ENCODE results near the gene LETM1. TPM values are rescaled to one million over a fixed set of nuclear protein-coding genes. Genes with fewer than 3 reads are reported as not detected.

The LETM1 gene
- total and polyA plus RNA-seq, 2 donors (not counting 1 experiment from before 2014, with no cell fraction given), result 28.5 to 45.1 TPM

GRCh38 chr4:1795299-1796195 lies 60.4 kb downstream of the LETM1 start:
- H3K27ac ChIP-seq (ENCODE audit: low read length in 2 of 2), result no peak overlapping the region
- 43% methylated on average over 25 of the region's 32 CpGs for WGBS (ENCODE audit: insufficient coverage)
- CTCF ChIA-PET, result no interaction called here
- DNase-seq (peak; percentile 30), ATAC-seq (ENCODE audit: low read depth) (no peak)
- peak overlapping the region; percentile 57 for H3K9ac ChIP-seq (ENCODE audit: low read length)
- H2AFZ ChIP-seq (ENCODE audit: insufficient read depth, low read depth, low read length, poor library complexity, severe bottlenecking), result peak overlapping the region; percentile 42
- H3K4me1 ChIP-seq (ENCODE audit: control insufficient read depth in 2 of 2, insufficient read depth in 2 of 2, low read length in 2 of 2), result peaks cover 20 to 27% of the 10 kb centered on the region in 2 donors
- peaks cover 3% of the 10 kb centered on the region for H3K4me1 Mint-ChIP-seq
- H3K27me3 Mint-ChIP-seq, result peaks cover 17% of the 10 kb centered on the region
- intact Hi-C loops (cut with micrococcal nuclease), result no loop called here
- no peaks in the 10 kb centered on the region for H3K36me3 ChIP-seq (replicated peaks in 1 of 2; ENCODE audit: control extremely low read depth in 1 of 2, control insufficient read depth in 1 of 2, extremely low read depth in 1 of 2, insufficient read depth in 2 of 2, low read length in 1 of 2)
- no peak overlapping the region for H3K27ac Mint-ChIP-seq
- POLR2A ChIA-PET, result interaction anchor here (0.6 kb wide), 1 partner anchor 9 kb away, joined by 3 read pairs; no protein-coding TSS in a partner anchor
- TF ChIP-seq EZH2 (IDR thresholded peaks at IDR 0.05; ENCODE audit: borderline replicate concordance, insufficient read depth, low read depth, low read length, poor library complexity, severe bottlenecking) (no peak), CTCF (IDR thresholded peaks at IDR 0.05) (no peak)
- peaks cover 0 to 58% (median 32%) of the 10 kb centered on the region in 4 experiments for H3K27me3 ChIP-seq (replicated peaks in 1 of 4; ENCODE audit: control extremely low read depth in 1 of 4, control insufficient read depth in 3 of 4, insufficient read depth in 4 of 4, low read length in 3 of 4)
- H3K9me3 ChIP-seq (ENCODE audit: control extremely low read depth in 1 of 3, control insufficient read depth in 2 of 3, insufficient read depth in 1 of 3, low read length in 2 of 3), result peaks cover 0 to 21% (median 0%) of the 10 kb centered on the region in 3 donors
- H3K4me3 Mint-ChIP-seq, result peak overlapping the region; percentile 47
- H3K9me3 Mint-ChIP-seq (ENCODE audit: insufficient read depth), result no peaks in the 10 kb centered on the region
- H3K79me2 ChIP-seq (ENCODE audit: control insufficient read depth, insufficient read depth, low read length), result no peaks in the 10 kb centered on the region
- peak overlapping the region in 4 of 5 experiments; percentile 21 to 48 (median 40) for H3K4me3 ChIP-seq (ENCODE audit: control extremely low read depth in 1 of 5, extremely low read depth in 1 of 5, insufficient read depth in 1 of 5, low read depth in 2 of 5, low read length in 4 of 5)
- peaks cover 4% of the 10 kb centered on the region for H4K20me1 ChIP-seq (ENCODE audit: control insufficient read depth, insufficient read depth, low read length, poor library complexity, severe bottlenecking)
- H3K4me2 ChIP-seq (replicated peaks; ENCODE audit: low read depth, low read length, poor library complexity, severe bottlenecking), result peak overlapping the region; percentile 92
